ENCODE results near the gene ZNF799.
"Not testable (repeated sequence)": the region's sequence is repeated elsewhere in the genome, so short reads cannot be mapped to it uniquely, and the experiment has no call there.

Gene ZNF799

DNA sequence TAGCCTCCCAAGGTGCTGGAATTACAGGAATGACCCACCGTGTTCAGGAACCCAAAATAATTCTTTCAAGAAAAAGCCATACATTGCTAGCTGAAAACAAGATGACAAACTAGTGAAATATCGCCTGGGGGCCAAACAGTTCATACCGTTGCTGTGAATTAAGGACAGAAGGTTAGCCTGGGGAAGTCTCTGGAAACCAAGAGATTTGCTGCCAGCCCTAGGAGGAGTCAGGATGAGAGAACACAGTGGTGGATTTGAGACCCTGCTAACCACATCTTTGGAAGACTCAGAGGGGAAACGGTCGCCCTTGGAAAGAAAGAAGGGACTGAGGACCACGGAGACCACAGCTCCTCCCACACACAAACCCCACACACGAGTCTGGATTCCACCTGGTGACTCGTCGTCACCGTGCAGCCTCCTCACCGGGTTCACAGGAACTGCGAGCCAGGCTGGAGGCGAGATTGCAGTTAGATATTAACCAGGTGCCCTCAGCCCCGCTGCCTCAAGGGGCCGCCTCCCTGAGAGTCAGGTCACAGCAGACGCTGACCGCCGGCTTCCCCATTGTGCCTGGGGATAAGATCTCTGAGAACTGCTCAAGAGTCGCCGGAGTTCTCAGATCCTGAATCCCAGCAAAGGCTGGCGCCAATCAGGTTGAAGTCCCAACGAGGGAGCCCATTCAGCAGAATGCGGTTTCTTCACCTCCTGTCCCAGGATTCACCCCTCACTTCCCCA lies 1.0 kb downstream of the ZNF799 start:
- H3K9ac ChIP-seq (ENCODE audit: low read length) = peak overlapping the region; percentile 75
- not testable (repeated sequence) for H3K36me3 ChIP-seq (ENCODE audit: control insufficient read depth, insufficient read depth, low read length); H3K4me1 ChIP-seq (ENCODE audit: control insufficient read depth, insufficient read depth, low read length); H3K9me3 ChIP-seq (ENCODE audit: control insufficient read depth, insufficient read depth, low read depth, low read length); H3K27me3 ChIP-seq (ENCODE audit: control insufficient read depth, insufficient read depth, low read length); H3K27ac ChIP-seq (ENCODE audit: low read depth, low read length)
- H3K4me3 ChIP-seq (ENCODE audit: low read depth, low read length) = peak overlapping the region; percentile 72

DNA sequence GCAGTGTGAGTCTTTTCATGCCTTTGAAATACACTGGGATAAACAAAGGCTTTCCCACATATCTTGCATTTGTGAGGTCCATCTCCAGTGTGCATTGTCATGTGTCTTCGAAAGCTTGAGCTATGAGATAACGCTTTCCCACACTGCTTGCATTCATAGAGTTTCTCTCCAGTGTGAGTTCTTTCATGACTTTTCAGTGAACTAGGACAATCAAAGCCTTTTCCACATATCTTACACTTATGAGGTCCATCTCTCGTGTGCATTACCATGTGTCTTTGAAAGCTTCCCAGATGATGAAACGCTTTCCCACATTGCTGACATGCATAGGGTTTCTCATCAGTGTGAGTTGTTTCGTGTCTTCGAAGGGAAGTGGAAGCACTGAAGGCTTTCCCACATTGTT lies 9.9 kb downstream of the ZNF799 start:
- not testable (repeated sequence) for H3K27me3 ChIP-seq (ENCODE audit: control insufficient read depth, insufficient read depth, low read length); H3K9ac ChIP-seq (ENCODE audit: low read length); H3K27ac ChIP-seq (ENCODE audit: low read depth, low read length); H3K36me3 ChIP-seq (ENCODE audit: control insufficient read depth, insufficient read depth, low read length); H3K4me3 ChIP-seq (ENCODE audit: low read depth, low read length); H3K4me1 ChIP-seq (ENCODE audit: control insufficient read depth, insufficient read depth, low read length)
- H3K9me3 ChIP-seq (ENCODE audit: control insufficient read depth, insufficient read depth, low read depth, low read length) = peaks cover 28% of the 10 kb centered on the region

DNA sequence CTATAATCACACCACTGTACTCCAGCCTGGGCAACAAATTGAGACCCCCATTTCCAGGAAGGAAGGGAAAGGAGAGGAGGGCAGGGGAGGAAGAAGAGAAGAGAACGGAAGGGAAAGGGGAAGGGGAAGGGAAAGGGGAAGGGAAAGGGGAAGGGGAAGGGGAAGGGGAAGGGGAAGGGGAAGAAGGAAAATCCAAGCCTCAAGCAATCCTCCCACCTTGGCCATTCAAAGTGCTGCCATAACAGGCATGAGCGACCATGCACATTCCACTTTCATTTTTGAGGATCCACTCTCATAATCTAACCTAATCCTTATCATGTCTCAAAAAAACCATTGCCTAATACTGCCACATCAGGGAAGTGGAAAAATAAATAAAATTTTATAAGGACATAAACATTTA lies 14.7 kb downstream of the ZNF799 start:
- not testable (repeated sequence) for H3K36me3 ChIP-seq (ENCODE audit: control insufficient read depth, insufficient read depth, low read length); H3K27ac ChIP-seq (ENCODE audit: low read depth, low read length); H3K4me3 ChIP-seq (ENCODE audit: low read depth, low read length); H3K4me1 ChIP-seq (ENCODE audit: control insufficient read depth, insufficient read depth, low read length); H3K9ac ChIP-seq (ENCODE audit: low read length); H3K27me3 ChIP-seq (ENCODE audit: control insufficient read depth, insufficient read depth, low read length)
- peaks cover 43% of the 10 kb centered on the region for H3K9me3 ChIP-seq (ENCODE audit: control insufficient read depth, insufficient read depth, low read depth, low read length)

DNA sequence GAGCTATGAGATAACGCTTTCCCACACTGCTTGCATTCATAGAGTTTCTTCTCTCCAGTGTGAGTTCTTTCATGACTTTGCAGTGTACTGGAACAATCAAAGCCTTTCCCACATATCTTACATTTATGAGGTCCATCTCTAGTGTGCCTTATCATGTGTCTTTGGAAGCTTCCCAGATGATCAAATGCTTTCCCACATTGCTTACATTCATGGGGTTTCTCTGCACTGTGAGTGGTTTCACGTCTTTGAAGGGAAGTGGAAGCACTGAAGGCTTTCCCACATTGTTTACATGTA lies 20.7 kb downstream of the ZNF799 start:
- Histone ChIP-seq H3K36me3 (ENCODE audit: control insufficient read depth, insufficient read depth, low read length) (no peaks in the 10 kb centered on the region), H3K27me3 (ENCODE audit: control insufficient read depth, insufficient read depth, low read length) (no peaks in the 10 kb centered on the region), H3K9ac (ENCODE audit: low read length) (no peak overlapping the region), H3K9me3 (ENCODE audit: control insufficient read depth, insufficient read depth, low read depth, low read length) (peaks cover 70% of the 10 kb centered on the region), H3K27ac (ENCODE audit: low read depth, low read length) (no peak overlapping the region), H3K4me1 (ENCODE audit: control insufficient read depth, insufficient read depth, low read length) (no peaks in the 10 kb centered on the region), H3K4me3 (ENCODE audit: low read depth, low read length) (no peak overlapping the region)

DNA sequence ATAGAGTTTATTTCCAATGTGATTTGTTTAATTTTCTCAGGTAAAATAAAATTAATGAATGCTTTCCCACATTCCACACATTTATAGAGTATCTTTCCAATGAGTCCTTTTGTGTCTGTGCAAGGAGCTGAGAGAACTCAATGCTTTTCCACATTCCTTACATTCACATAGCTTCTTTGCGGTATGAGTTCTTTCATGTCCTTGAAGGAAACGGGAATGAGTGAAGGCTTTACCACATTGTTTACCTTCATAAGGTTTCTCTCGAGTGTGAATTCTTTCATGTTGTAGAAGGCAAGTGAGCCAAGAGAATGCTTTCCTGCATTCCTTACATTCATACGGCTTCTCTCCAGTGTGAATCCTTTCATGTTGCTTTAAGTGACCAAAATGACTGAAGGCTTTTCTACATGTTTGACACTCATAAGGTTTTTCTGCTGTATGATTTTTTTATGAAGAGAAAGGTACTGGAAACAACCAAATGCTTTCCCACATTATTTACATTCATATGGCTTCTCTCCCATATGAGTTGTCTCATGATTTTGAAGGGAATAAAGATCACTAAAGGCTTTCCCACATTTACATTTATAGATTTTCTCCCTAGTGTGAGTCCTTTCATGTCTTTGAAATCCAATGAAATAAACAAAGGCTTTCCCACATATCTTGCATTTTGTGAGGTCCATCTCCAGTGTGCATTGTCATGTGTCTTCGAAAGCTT lies 21.2 kb downstream of the ZNF799 start:
- Histone ChIP-seq H3K4me1 (ENCODE audit: control insufficient read depth, insufficient read depth, low read length) (no peaks in the 10 kb centered on the region), H3K9ac (ENCODE audit: low read length) (no peak overlapping the region), H3K27me3 (ENCODE audit: control insufficient read depth, insufficient read depth, low read length) (no peaks in the 10 kb centered on the region), H3K9me3 (ENCODE audit: control insufficient read depth, insufficient read depth, low read depth, low read length) (peaks cover 74% of the 10 kb centered on the region), H3K27ac (ENCODE audit: low read depth, low read length) (no peak overlapping the region), H3K4me3 (ENCODE audit: low read depth, low read length) (no peak overlapping the region), H3K36me3 (ENCODE audit: control insufficient read depth, insufficient read depth, low read length) (no peaks in the 10 kb centered on the region)

DNA sequence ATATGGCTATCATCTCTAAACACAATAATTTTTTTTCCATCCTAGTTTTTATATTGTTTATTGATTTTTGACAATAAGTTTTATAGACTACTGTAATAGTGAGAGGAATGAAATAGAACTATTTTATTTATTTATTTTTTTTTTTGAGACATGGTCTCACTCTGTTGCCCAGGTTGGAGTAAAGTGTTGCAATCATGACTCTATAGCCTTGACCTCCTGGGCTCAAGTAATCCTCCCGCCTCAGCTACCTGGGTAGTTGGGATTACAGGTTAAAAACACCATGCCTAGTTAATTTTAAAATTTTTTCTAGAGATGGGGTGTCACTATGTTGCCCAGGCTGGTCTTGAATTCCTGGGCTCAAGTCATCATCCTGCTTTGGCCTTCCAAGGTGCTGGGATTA lies 27.0 kb downstream of the ZNF799 start:
- Histone ChIP-seq H3K36me3 (ENCODE audit: control insufficient read depth, insufficient read depth, low read length) (no peaks in the 10 kb centered on the region), H3K27me3 (ENCODE audit: control insufficient read depth, insufficient read depth, low read length) (no peaks in the 10 kb centered on the region), H3K4me1 (ENCODE audit: control insufficient read depth, insufficient read depth, low read length) (no peaks in the 10 kb centered on the region), H3K9ac (ENCODE audit: low read length) (no peak overlapping the region), H3K9me3 (ENCODE audit: control insufficient read depth, insufficient read depth, low read depth, low read length) (peaks cover 46% of the 10 kb centered on the region), H3K4me3 (ENCODE audit: low read depth, low read length) (no peak overlapping the region), H3K27ac (ENCODE audit: low read depth, low read length) (no peak overlapping the region)

DNA sequence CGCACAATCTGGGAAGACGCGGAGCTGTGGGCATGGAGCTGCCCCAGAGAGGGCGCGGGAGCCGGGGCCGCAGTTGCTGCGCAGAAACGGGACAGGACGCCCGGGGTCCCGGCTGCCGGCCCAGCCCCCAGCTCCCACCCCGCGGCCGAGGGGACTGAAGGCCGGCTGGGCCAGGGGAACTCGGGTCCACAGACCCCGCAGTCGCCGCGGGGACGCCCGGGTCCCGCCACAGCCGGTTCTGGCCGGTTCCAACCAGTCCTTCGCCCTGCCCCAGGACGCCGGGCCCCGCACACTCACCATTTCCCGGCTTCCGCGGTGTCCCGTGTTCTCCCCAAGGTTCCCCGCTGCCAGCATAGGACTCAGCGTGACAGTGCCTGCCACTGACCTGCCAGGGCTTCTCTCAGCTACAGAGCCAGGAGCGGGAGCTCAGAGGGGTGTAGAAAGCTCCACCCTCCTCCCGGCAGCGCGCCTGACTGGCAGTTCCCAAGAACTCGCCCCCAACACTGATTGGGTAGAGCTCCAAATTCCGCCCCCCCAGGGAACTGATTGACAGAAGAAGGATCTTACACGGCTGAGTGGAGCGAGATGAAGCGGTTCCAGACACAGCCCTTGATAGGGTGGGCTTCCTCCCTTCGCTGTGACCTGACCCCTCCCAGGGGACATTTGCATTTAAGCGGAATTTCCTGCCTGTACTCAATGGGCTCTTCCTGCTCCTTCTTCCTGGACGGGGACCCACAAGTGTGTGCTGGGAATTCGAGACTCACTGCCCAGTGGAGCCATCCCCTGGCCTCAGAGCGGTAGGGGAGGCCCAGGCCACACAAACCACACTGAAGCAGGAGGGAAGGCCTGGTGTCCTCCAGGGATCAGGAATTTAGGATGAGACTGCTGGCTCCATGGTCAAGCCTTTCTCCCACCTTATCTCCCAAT lies 35.6 kb downstream of the ZNF799 start, which contains the start of gene ZNF442:
Gene ZNF442 (minus strand): TSS at position 448 of the 927 bp plus-strand sequence. CDS start 2,052 bp downstream, outside the sequence.
- Histone ChIP-seq H3K4me3 (ENCODE audit: low read depth, low read length) (peak within 1 kb of the TSS; percentile 78), H3K9ac (ENCODE audit: low read length) (peak within 1 kb of the TSS; percentile 67), H3K27me3 (ENCODE audit: control insufficient read depth, insufficient read depth, low read length) (peaks cover 8% of the 10 kb centered on the region), H3K4me1 (ENCODE audit: control insufficient read depth, insufficient read depth, low read length) (no peaks in the 10 kb centered on the region), H3K36me3 (ENCODE audit: control insufficient read depth, insufficient read depth, low read length) (no peaks in the 10 kb centered on the region), H3K9me3 (ENCODE audit: control insufficient read depth, insufficient read depth, low read depth, low read length) (peaks cover 33% of the 10 kb centered on the region), H3K27ac (ENCODE audit: low read depth, low read length) (no peak within 1 kb of the TSS)

DNA sequence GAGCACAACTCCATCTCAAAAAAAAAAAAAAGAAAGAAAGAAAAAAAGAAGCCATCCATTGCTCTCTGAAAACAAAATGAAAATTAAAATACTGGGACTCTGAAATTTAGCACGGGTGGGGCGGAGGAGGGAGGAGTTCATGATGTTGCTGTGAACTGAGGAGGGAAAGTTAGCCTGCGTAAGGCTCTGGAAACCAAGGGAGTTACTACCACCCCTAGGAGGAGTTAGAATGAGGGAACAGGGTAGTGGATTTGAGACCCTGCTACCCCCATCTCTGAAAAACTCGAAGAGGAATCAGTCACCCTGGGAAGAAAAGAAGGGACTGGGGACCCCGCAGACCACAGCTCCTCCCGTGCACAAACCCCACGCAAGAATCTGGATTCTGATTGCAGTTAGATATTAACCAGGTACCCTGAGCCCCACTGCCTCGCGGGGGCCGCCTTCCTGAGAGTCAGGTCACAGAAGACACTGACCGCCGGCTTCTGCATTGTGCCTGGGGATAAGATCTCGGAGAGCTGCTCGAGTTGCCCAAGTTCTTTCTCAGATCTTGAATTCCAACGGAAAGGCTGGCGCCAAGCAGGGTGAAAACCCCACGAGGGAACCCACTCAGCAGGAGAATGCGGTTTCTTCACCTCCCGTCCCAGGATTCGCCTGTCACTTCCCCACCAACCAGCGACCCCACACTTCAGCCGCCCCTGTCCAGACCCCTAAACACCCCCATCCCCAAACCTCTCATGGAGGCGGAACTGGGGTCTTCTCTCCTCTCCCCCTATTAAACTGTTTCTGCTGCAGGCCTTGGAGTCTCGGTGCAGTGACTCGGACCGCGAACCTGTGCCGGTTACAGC lies 36.5 kb downstream of the ZNF799 start:
- Histone ChIP-seq H3K27me3 (ENCODE audit: control insufficient read depth, insufficient read depth, low read length) (peaks cover 8% of the 10 kb centered on the region), H3K9ac (ENCODE audit: low read length) (peak overlapping the region; percentile 67), H3K27ac (ENCODE audit: low read depth, low read length) (no peak overlapping the region)

DNA sequence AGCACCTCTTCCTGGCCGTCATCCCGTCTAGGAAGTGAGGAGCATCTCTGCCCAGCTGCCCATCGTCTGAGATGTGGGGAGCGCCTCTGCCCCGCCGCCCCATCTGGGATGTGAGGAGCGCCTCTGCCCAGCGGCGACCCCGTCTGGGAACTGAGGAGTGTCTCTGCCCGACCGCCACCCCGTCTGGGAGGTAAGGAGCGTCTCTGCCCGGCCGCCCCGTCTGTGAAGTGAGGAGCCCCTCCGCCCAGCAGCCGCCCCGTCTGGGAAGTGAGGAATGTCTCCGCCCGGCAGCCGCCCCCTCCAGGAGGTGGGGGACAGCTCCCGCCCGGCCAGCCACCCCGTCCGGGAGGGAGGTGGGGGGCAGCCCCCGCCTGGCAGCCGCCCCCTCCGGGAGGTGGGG lies 38.8 kb downstream of the ZNF799 start:
- not testable (repeated sequence) for H3K27me3 ChIP-seq (ENCODE audit: control insufficient read depth, insufficient read depth, low read length); H3K4me3 ChIP-seq (ENCODE audit: low read depth, low read length); H3K36me3 ChIP-seq (ENCODE audit: control insufficient read depth, insufficient read depth, low read length); H3K4me1 ChIP-seq (ENCODE audit: control insufficient read depth, insufficient read depth, low read length); H3K9ac ChIP-seq (ENCODE audit: low read length); H3K27ac ChIP-seq (ENCODE audit: low read depth, low read length)
- peaks cover 37% of the 10 kb centered on the region for H3K9me3 ChIP-seq (ENCODE audit: control insufficient read depth, insufficient read depth, low read depth, low read length)

More for the DNA sequence above, 36.5 kb downstream of the ZNF799 start:
- peak overlapping the region; percentile 78 for H3K4me3 ChIP-seq (ENCODE audit: low read depth, low read length)
- no peaks in the 10 kb centered on the region for H3K4me1 ChIP-seq (ENCODE audit: control insufficient read depth, insufficient read depth, low read length)
- peaks cover 28% of the 10 kb centered on the region for H3K9me3 ChIP-seq (ENCODE audit: control insufficient read depth, insufficient read depth, low read depth, low read length)
- H3K36me3 ChIP-seq (ENCODE audit: control insufficient read depth, insufficient read depth, low read length) = no peaks in the 10 kb centered on the region

DNA sequence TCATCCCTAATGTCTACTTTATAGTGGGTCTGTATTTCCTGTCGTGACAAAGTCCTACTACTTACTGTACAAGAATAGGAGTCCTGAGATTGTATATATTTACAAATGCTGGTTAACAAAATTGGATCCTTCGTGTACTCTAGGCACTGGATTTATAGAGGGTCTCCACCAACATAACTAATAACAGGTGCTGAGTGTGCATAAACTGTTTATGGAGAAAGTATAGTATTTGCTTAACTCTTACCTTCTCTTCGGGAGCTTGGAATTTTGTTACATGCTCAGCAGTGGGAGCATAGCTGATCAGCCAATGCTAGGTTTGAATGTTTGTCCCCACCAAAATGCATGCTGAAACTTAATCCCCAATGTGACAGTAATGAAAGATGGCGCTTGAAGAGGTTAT lies 47.7 kb downstream of the ZNF799 start:
- no peak overlapping the region for H3K4me3 ChIP-seq (ENCODE audit: low read depth, low read length)
- no peak overlapping the region for H3K9ac ChIP-seq (ENCODE audit: low read length)
- H3K36me3 ChIP-seq (ENCODE audit: control insufficient read depth, insufficient read depth, low read length) = peaks cover 15% of the 10 kb centered on the region; the same call in 1 of the 2 replicates
- H3K27me3 ChIP-seq (ENCODE audit: control insufficient read depth, insufficient read depth, low read length) = no peaks in the 10 kb centered on the region
- H3K9me3 ChIP-seq (ENCODE audit: control insufficient read depth, insufficient read depth, low read depth, low read length) = peaks cover 84% of the 10 kb centered on the region
- H3K27ac ChIP-seq (ENCODE audit: low read depth, low read length) = no peak overlapping the region
- no peaks in the 10 kb centered on the region for H3K4me1 ChIP-seq (ENCODE audit: control insufficient read depth, insufficient read depth, low read length)

Measured in HUES6 (cell line).